ENCODE results near the gene OR2B2. TPM values are rescaled to one million over a fixed set of nuclear protein-coding genes. Genes with fewer than 3 reads are reported as not detected.

Gene OR2B2
- total RNA-seq, 1 donor from 2014 or later: not detected

GRCh38 chr6:27882624-27883023 lies 29.6 kb downstream of the OR2B2 start:
- no peaks in the 10 kb centered on the region for H3K27me3 Mint-ChIP-seq (ENCODE audit: low read depth)
- H3K4me1 Mint-ChIP-seq (ENCODE audit: low read depth): peaks cover 3% of the 10 kb centered on the region
- H3K27ac Mint-ChIP-seq (ENCODE audit: unreplicated experiment): no peak overlapping the region
- no peaks in the 10 kb centered on the region for H3K36me3 Mint-ChIP-seq (ENCODE audit: low read depth)
- H3K9me3 Mint-ChIP-seq (ENCODE audit: low read depth): no peaks in the 10 kb centered on the region
- no peak for DNase-seq (ENCODE audit: low spot score)
- no peak for TF ChIP-seq CTCF (IDR thresholded peaks at IDR 0.05)
- H3K4me3 Mint-ChIP-seq (ENCODE audit: unreplicated experiment): no peak overlapping the region

- Mint-ChIP-seq H3K27ac (ENCODE audit: unreplicated experiment) (no peak overlapping the region), H3K4me3 (ENCODE audit: unreplicated experiment) (no peak overlapping the region), H3K4me1 (ENCODE audit: low read depth) (peaks cover 3% of the 10 kb centered on the region), H3K36me3 (ENCODE audit: low read depth) (no peaks in the 10 kb centered on the region), H3K27me3 (ENCODE audit: low read depth) (no peaks in the 10 kb centered on the region), H3K9me3 (ENCODE audit: low read depth) (no peaks in the 10 kb centered on the region)
- no peak for TF ChIP-seq CTCF (IDR thresholded peaks at IDR 0.05)
- DNase-seq (ENCODE audit: low spot score): no peak
Observed at GRCh38 chr6:27879837-27880236, 32.4 kb downstream of the OR2B2 start.

GRCh38 chr6:27874016-27874415 lies 38.2 kb downstream of the OR2B2 start:
- peak overlapping the region; percentile 13 for H3K4me3 Mint-ChIP-seq (ENCODE audit: unreplicated experiment)
- H3K27ac Mint-ChIP-seq (ENCODE audit: unreplicated experiment): no peak overlapping the region
- TF ChIP-seq CTCF (IDR thresholded peaks at IDR 0.05): no peak
- no peaks in the 10 kb centered on the region for H3K36me3 Mint-ChIP-seq (ENCODE audit: low read depth)
- no peaks in the 10 kb centered on the region for H3K27me3 Mint-ChIP-seq (ENCODE audit: low read depth)
- peaks cover 20% of the 10 kb centered on the region for H3K4me1 Mint-ChIP-seq (ENCODE audit: low read depth)
- no peak for DNase-seq (ENCODE audit: low spot score)
- H3K9me3 Mint-ChIP-seq (ENCODE audit: low read depth): no peaks in the 10 kb centered on the region

- H3K4me3 Mint-ChIP-seq (ENCODE audit: unreplicated experiment): peak overlapping the region; percentile 79
Observed at GRCh38 chr6:27873021-27873940, 38.9 kb downstream of the OR2B2 start.

GRCh38 chr6:27872642-27873020 lies 39.6 kb downstream of the OR2B2 start:
- H3K36me3 Mint-ChIP-seq (ENCODE audit: low read depth): no peaks in the 10 kb centered on the region
- no peak for DNase-seq (ENCODE audit: low spot score)
- H3K27ac Mint-ChIP-seq (ENCODE audit: unreplicated experiment): peak overlapping the region; percentile 91
- H3K4me3 Mint-ChIP-seq (ENCODE audit: unreplicated experiment): peak overlapping the region; percentile 79
- H3K9me3 Mint-ChIP-seq (ENCODE audit: low read depth): no peaks in the 10 kb centered on the region
- TF ChIP-seq CTCF (IDR thresholded peaks at IDR 0.05): no peak
- H3K27me3 Mint-ChIP-seq (ENCODE audit: low read depth): no peaks in the 10 kb centered on the region
- H3K4me1 Mint-ChIP-seq (ENCODE audit: low read depth): peaks cover 22% of the 10 kb centered on the region

More at GRCh38 chr6:27873021-27873940, 38.9 kb downstream of the OR2B2 start:
- Mint-ChIP-seq H3K4me1 (ENCODE audit: low read depth) (peaks cover 20% of the 10 kb centered on the region), H3K36me3 (ENCODE audit: low read depth) (no peaks in the 10 kb centered on the region), H3K9me3 (ENCODE audit: low read depth) (no peaks in the 10 kb centered on the region), H3K27ac (ENCODE audit: unreplicated experiment) (peak overlapping the region; percentile 91), H3K27me3 (ENCODE audit: low read depth) (no peaks in the 10 kb centered on the region)
- no peak for DNase-seq (ENCODE audit: low spot score)
- TF ChIP-seq CTCF (IDR thresholded peaks at IDR 0.05): no peak
